Smooth muscle cell (in vitro differentiated cells): Measurements from ENCODE around the gene IRX6. TPM values are rescaled to one million over a fixed set of nuclear protein-coding genes. Genes with fewer than 3 reads are reported as not detected.

Experiments
- DNase-seq: peaks from one replicate; lab custom pipeline; 2025; ENCODE audit not compliant: unreplicated experiment; lab: John Stamatoyannopoulos, UW
- H2AFZ ChIP-seq: fragments of 200-600 bp; sonication (generic); 2 replicates; pipeline ENCODE4 v1.6.0; 2016; ENCODE audit warnings: antibody characterized with exemption, low read depth, mild to moderate bottlenecking
- H3F3A ChIP-seq: fragments of 200-600 bp; sonication (generic); 2 replicates; pipeline ENCODE4 v1.6.0; 2017; ENCODE audit warnings: antibody characterized with exemption, low read depth
- H3K27ac ChIP-seq: fragments of 200-600 bp; sonication (generic); 2 replicates; pipeline ENCODE4 v1.5.1; 2016; ENCODE audit warnings: low read depth, mild to moderate bottlenecking
- H3K27me3 ChIP-seq: fragments of 200-600 bp; sonication (generic); 2 replicates; pipeline ENCODE4 v1.6.1; 2016; ENCODE audit warnings: low read depth, mild to moderate bottlenecking
- H3K36me3 ChIP-seq: fragments of 200-600 bp; sonication (generic); 2 replicates; pipeline ENCODE4 v1.5.1; 2016; ENCODE audit warnings: low read depth
- H3K4me1 ChIP-seq: fragments of 200-600 bp; sonication (generic); 2 replicates; pipeline ENCODE4 v1.5.1; 2016; ENCODE audit warnings: low read depth
- H3K4me2 ChIP-seq: fragments of 200-600 bp; sonication (generic); 2 replicates; pipeline ENCODE4 v1.6.0; 2016; ENCODE audit warnings: mild to moderate bottlenecking
- H3K4me3 ChIP-seq: fragments of 200-600 bp; sonication (generic); 2 replicates; pipeline ENCODE4 v1.5.1; 2016; ENCODE audit warnings: mild to moderate bottlenecking
- H3K79me2 ChIP-seq: fragments of 200-600 bp; sonication (generic); 2 replicates; pipeline ENCODE4 v1.6.0; 2016; ENCODE audit warnings: low read depth, mild to moderate bottlenecking
- H3K9ac ChIP-seq: fragments of 200-600 bp; sonication (generic); 2 replicates; pipeline ENCODE4 v1.6.0; 2016; ENCODE audit warnings: low read depth
- H3K9me3 ChIP-seq: fragments of 200-600 bp; sonication (generic); replicated peaks from 2 replicates; pipeline ENCODE4 v1.5.1; 2016; ENCODE audit warnings: low read depth
- H4K20me1 ChIP-seq: fragments of 200-600 bp; sonication (generic); 2 replicates; pipeline ENCODE4 v1.6.0; 2016; ENCODE audit warnings: low read depth
- CTCF ChIP-seq: fragments of 200-600 bp; sonication (generic); IDR thresholded peaks from 2 replicates; pipeline ENCODE4 v1.5.1; 2017; ENCODE audit warnings: borderline replicate concordance, mild to moderate bottlenecking, antibody characterized with exemption; ENCODE audit not compliant: insufficient read depth, poor library complexity, severe bottlenecking
- WGBS: methylation state at CpG from one replicate; pipeline ENCODE4 v1.1.7; 2016; ENCODE audit warnings: low lambda C conversion rate; 5-methylcytosine and 5-hydroxymethylcytosine counted together
- polyA plus RNA-seq: library from polyadenylated mRNA; unstranded; fragments of >200 nt; fragmentation: Nextera tagmentation; extraction: Ambion mirVana; gene quantifications from 2 replicates; pipeline ENCODE4 v1.2.1, GENCODE V29; 2016
- small RNA-seq: library from RNA; depleted of rRNA; stranded (forward); fragments of <200 nt; gene quantifications from one replicate; pipeline ENCODE3, GENCODE V24; 2014
- total RNA-seq: library from RNA; depleted of rRNA; stranded (reverse); fragments of >200 nt; gene quantifications from 2 replicates; pipeline ENCODE4 v1.2.3, GENCODE V29; 2014

The IRX6 gene
- total and polyA plus RNA-seq, 2 experiments from 2014 or later = not detected

- H3K4me1 ChIP-seq = no peaks in the 10 kb centered on the region
- no peak overlapping the region for H3K4me2 ChIP-seq
- no peak for DNase-seq
- 88% methylated on average over 13 of the region's 13 CpGs for WGBS
- no peaks in the 10 kb centered on the region for H3F3A ChIP-seq
- H3K4me3 ChIP-seq = no peak overlapping the region
- no peaks in the 10 kb centered on the region for H3K79me2 ChIP-seq
- peaks cover 23% of the 10 kb centered on the region for H3K27me3 ChIP-seq
- H2AFZ ChIP-seq = no peak overlapping the region
- no peaks in the 10 kb centered on the region for H3K36me3 ChIP-seq
- no peaks in the 10 kb centered on the region for H4K20me1 ChIP-seq
- no peak overlapping the region for H3K9ac ChIP-seq
- no peak for TF ChIP-seq CTCF
- no peaks in the 10 kb centered on the region for H3K9me3 ChIP-seq
- no peak overlapping the region for H3K27ac ChIP-seq
Measured at GRCh38 chr16:55379371-55379770, 55.4 kb downstream of the IRX6 start.

- H3K4me2 ChIP-seq = no peak overlapping the region
- H3K9me3 ChIP-seq = no peaks in the 10 kb centered on the region
- H3K27me3 ChIP-seq = peaks cover 24% of the 10 kb centered on the region
- H3K4me3 ChIP-seq = no peak overlapping the region
- no peak overlapping the region for H3K27ac ChIP-seq
- no peaks in the 10 kb centered on the region for H4K20me1 ChIP-seq
- 82% methylated on average over 7 of the region's 7 CpGs for WGBS
- no peak for TF ChIP-seq CTCF
- no peak for DNase-seq
- no peak overlapping the region for H2AFZ ChIP-seq
- no peaks in the 10 kb centered on the region for H3K4me1 ChIP-seq
- no peaks in the 10 kb centered on the region for H3F3A ChIP-seq
- H3K36me3 ChIP-seq = no peaks in the 10 kb centered on the region
- no peak overlapping the region for H3K9ac ChIP-seq
- H3K79me2 ChIP-seq = no peaks in the 10 kb centered on the region
Measured at GRCh38 chr16:55379876-55380390, 55.9 kb downstream of the IRX6 start.

Small RNA genes within 50 kb of the gene (small RNA-seq; reads per million reads assigned to genes)
- not detected for gene RN7SL841P

Other genes with a start within 250 kb of the IRX6 start
- gene MMP2, start 155.0 kb downstream of the IRX6 start, total RNA-seq = 431 and 446 TPM in 2 replicates
- gene MMP2, start 155.0 kb downstream of the IRX6 start, polyA plus RNA-seq = 688 and 746 TPM in 2 replicates
- gene LPCAT2, start 184.9 kb downstream of the IRX6 start, total RNA-seq = 55.6 and 65.3 TPM in 2 replicates
- 12.3 and 34.8 TPM in 2 replicates for gene LPCAT2, start 184.9 kb downstream of the IRX6 start, polyA plus RNA-seq
- 8.3 and 10.4 TPM in 2 replicates for gene CAPNS2, start 242.5 kb downstream of the IRX6 start, total RNA-seq
- gene CAPNS2, start 242.5 kb downstream of the IRX6 start, polyA plus RNA-seq = 3.0 and 5.5 TPM in 2 replicates